GM19025 (cell line): ENCODE measurements around the gene MYH16.
"Not testable (repeated sequence)": the region's sequence is repeated elsewhere in the genome, so short reads cannot be mapped to it uniquely, and the experiment has no call there.

Source experiments
- ATAC-seq: cut with Tn5 transposase; IDR thresholded peaks from one replicate; pipeline ENCODE4 v1.9.1; 2021; ENCODE audit warnings: mild to moderate bottlenecking, low read depth, moderate library complexity; ENCODE audit not compliant: unreplicated experiment

The MYH16 gene

GRCh38 chr7:99293650-99294049 lies 21.0 kb downstream of the MYH16 start:
- no peak for ATAC-seq

- ATAC-seq: no peak
Measured at GRCh38 chr7:99296471-99296870, 23.8 kb downstream of the MYH16 start.

GRCh38 chr7:99301496-99301895 lies 28.9 kb downstream of the MYH16 start:
- no peak for ATAC-seq

GRCh38 chr7:99305473-99306260 lies 33.0 kb downstream of the MYH16 start:
- no peak for ATAC-seq

- ATAC-seq: no peak
Measured at GRCh38 chr7:99308461-99309074, 35.9 kb downstream of the MYH16 start.

GRCh38 chr7:99309111-99309510 lies 36.5 kb downstream of the MYH16 start:
- ATAC-seq: no peak

- ATAC-seq: no peak
Measured at GRCh38 chr7:99310004-99310403, 37.4 kb downstream of the MYH16 start.

- no peak for ATAC-seq
Measured at GRCh38 chr7:99311702-99312101, 39.1 kb downstream of the MYH16 start.

GRCh38 chr7:99312316-99313203 lies 39.9 kb downstream of the MYH16 start:
- ATAC-seq: no peak

- no peak for ATAC-seq
Measured at GRCh38 chr7:99313204-99313573, 40.5 kb downstream of the MYH16 start.

- ATAC-seq: no peak
Measured at GRCh38 chr7:99314504-99314903, 41.9 kb downstream of the MYH16 start.

GRCh38 chr7:99320371-99320770 lies 47.7 kb downstream of the MYH16 start:
- no peak for ATAC-seq

GRCh38 chr7:99322659-99323058 lies 50.0 kb downstream of the MYH16 start:
- not testable (repeated sequence) for ATAC-seq

- ATAC-seq: no peak
Measured at GRCh38 chr7:99324559-99324958, 51.9 kb downstream of the MYH16 start.

GRCh38 chr7:99325001-99325493 lies 52.4 kb downstream of the MYH16 start:
- ATAC-seq: no peak

- ATAC-seq: peak; percentile 89
Measured at GRCh38 chr7:99325592-99326407, 53.2 kb downstream of the MYH16 start, which contains the start of gene ARPC1A. TSS of gene ARPC1A (plus strand) at chr7:99325898. CDS start at chr7:99333354, 7,456 bp downstream.

- ATAC-seq: no peak
Measured at GRCh38 chr7:99326408-99326782, 53.8 kb downstream of the MYH16 start.

- not testable (repeated sequence) for ATAC-seq
Measured at GRCh38 chr7:99330314-99330961, 57.8 kb downstream of the MYH16 start.

- no peak for ATAC-seq
Measured at GRCh38 chr7:99331002-99331401, 58.4 kb downstream of the MYH16 start.

- ATAC-seq: no peak
Measured at GRCh38 chr7:99339595-99339994, 67.0 kb downstream of the MYH16 start.
